ENCODE measurements around the gene FAM110A. TPM values are rescaled to one million over a fixed set of nuclear protein-coding genes. Genes with fewer than 3 reads are reported as not detected.

Gene FAM110A
- total and polyA plus RNA-seq, 2 donors (not counting 3 experiments of a cell fraction or from before 2014, with no cell fraction given): 4.6 to 5.4 TPM

DNA sequence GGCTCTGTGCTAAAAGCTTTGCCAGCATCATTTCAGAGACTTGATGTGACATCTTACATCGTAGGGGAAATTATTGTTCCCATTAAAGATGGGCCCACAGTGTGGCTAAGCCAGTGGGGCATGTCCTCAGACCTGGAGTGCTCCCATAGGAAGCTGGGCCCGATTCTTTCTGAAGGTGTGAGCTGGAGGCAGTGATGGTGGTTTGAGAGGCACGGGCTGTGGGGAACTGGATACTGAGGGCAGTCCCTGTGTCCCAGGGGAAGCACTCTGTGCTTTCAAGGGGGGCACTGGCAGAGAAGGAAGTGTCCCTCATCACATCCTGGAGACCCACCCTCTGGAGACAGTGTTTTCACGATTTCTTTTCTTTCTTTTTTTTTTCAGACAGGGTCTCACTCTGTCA is 8.6 kb upstream of the FAM110A start:
- Histone ChIP-seq H3K4me3 (replicated peaks in 1 of 3; ENCODE audit: insufficient read depth in 1 of 3, low read depth in 1 of 3, low read length in 3 of 3) (no peak overlapping the region), H2AFZ (ENCODE audit: low read depth, low read length) (no peak overlapping the region), H3K4me1 (ENCODE audit: control insufficient read depth, extremely low read depth, insufficient read depth, low read length) (no peaks in the 10 kb centered on the region), H3K27me3 (ENCODE audit: control insufficient read depth in 2 of 2, insufficient read depth in 2 of 2, low read length in 2 of 2) (no peaks in the 10 kb centered on the region), H3K27ac (ENCODE audit: insufficient read depth, low read depth, low read length) (no peak overlapping the region), H3K9me3 (replicated peaks; ENCODE audit: control insufficient read depth, insufficient read depth, low read length) (no peaks in the 10 kb centered on the region), H3K79me2 (ENCODE audit: control insufficient read depth, insufficient read depth, low read length) (no peaks in the 10 kb centered on the region), H3K9ac (replicated peaks; ENCODE audit: extremely low read depth, insufficient read depth, low read length) (no peak overlapping the region), H3K9me1 (replicated peaks; ENCODE audit: control insufficient read depth, extremely low read depth, insufficient read depth, low read length) (no peaks in the 10 kb centered on the region), H3K36me3 (ENCODE audit: control insufficient read depth in 2 of 2, extremely low read depth in 1 of 2, insufficient read depth in 2 of 2, low read length in 2 of 2) (no peaks in the 10 kb centered on the region), H4K20me1 (replicated peaks; ENCODE audit: control insufficient read depth, extremely low read depth, insufficient read depth, low read length) (no peaks in the 10 kb centered on the region), H3K4me2 (ENCODE audit: insufficient read depth, low read length) (no peak overlapping the region)
- no peak for DNase-seq (ENCODE audit: low read depth, low spot score)
- no TSS peak for BruUV-seq (replicated peaks)
- POLR2A ChIA-PET: no interaction called here
- FAIRE-seq: no peak
- intact Hi-C loops (cut with micrococcal nuclease): no loop called here
- TF ChIP-seq POLR2AphosphoS5 (IDR thresholded peaks at IDR 0.05; ENCODE audit: insufficient read depth, low read depth, low read length) (no peak), EZH2 (IDR thresholded peaks at IDR 0.05; ENCODE audit: borderline replicate concordance, low read depth, low read length, severe bottlenecking) (no peak), FOS (IDR thresholded peaks at IDR 0.05; ENCODE audit: borderline replicate concordance, insufficient read depth, low read length) (no peak), JUN (IDR thresholded peaks at IDR 0.05; ENCODE audit: borderline replicate concordance, insufficient read depth, insufficient read length, low read depth) (no peak), POLR2A (IDR thresholded peaks at IDR 0.05; ENCODE audit: low read depth, low read length) (no peak), MYC (IDR thresholded peaks at IDR 0.05; ENCODE audit: low read depth, low read length) (no peak), GATA2 (IDR thresholded peaks at IDR 0.05; ENCODE audit: insufficient read depth, insufficient read length, low read depth, low read length) (no peak)
- TF ChIP-seq, protein P1, sequence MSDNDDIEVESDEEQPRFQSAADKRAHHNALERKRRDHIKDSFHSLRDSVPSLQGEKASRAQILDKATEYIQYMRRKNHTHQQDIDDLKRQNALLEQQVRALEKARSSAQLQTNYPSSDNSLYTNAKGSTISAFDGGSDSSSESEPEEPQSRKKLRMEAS (IDR thresholded peaks at IDR 0.05; ENCODE audit: insufficient read depth, insufficient read length): no peak
- TF ChIP-seq, protein P2, sequence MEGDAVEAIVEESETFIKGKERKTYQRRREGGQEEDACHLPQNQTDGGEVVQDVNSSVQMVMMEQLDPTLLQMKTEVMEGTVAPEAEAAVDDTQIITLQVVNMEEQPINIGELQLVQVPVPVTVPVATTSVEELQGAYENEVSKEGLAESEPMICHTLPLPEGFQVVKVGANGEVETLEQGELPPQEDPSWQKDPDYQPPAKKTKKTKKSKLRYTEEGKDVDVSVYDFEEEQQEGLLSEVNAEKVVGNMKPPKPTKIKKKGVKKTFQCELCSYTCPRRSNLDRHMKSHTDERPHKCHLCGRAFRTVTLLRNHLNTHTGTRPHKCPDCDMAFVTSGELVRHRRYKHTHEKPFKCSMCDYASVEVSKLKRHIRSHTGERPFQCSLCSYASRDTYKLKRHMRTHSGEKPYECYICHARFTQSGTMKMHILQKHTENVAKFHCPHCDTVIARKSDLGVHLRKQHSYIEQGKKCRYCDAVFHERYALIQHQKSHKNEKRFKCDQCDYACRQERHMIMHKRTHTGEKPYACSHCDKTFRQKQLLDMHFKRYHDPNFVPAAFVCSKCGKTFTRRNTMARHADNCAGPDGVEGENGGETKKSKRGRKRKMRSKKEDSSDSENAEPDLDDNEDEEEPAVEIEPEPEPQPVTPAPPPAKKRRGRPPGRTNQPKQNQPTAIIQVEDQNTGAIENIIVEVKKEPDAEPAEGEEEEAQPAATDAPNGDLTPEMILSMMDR (IDR thresholded peaks at IDR 0.05; ENCODE audit: extremely low read depth in 1 of 2, insufficient read depth in 1 of 2, low read depth in 1 of 2, low read length in 2 of 2): no peak
- dilution Hi-C loops (cut with MboI; ENCODE audit: extremely low pct_ligation_motif_present, low sequenced_read_pairs): no loop called here
- CTCF ChIA-PET: interaction anchor here (0.9 to 1.4 kb wide), 5 partner anchors 8 to 284 kb away, joined by 3 to 4 read pairs (median 3); partner anchors contain the start of gene FAM110A
